Bone marrow (tissue), 2 donors: ENCODE results near the gene NR1D1.
A peak's percentile ranks its signal among the peaks of the same experiment; 100 is the strongest.

ENCODE experiments used
- DNase-seq, 2 donors: peaks; one replicate each; lab custom pipeline; 2025; lab: John Stamatoyannopoulos, UW

Gene NR1D1

DNA sequence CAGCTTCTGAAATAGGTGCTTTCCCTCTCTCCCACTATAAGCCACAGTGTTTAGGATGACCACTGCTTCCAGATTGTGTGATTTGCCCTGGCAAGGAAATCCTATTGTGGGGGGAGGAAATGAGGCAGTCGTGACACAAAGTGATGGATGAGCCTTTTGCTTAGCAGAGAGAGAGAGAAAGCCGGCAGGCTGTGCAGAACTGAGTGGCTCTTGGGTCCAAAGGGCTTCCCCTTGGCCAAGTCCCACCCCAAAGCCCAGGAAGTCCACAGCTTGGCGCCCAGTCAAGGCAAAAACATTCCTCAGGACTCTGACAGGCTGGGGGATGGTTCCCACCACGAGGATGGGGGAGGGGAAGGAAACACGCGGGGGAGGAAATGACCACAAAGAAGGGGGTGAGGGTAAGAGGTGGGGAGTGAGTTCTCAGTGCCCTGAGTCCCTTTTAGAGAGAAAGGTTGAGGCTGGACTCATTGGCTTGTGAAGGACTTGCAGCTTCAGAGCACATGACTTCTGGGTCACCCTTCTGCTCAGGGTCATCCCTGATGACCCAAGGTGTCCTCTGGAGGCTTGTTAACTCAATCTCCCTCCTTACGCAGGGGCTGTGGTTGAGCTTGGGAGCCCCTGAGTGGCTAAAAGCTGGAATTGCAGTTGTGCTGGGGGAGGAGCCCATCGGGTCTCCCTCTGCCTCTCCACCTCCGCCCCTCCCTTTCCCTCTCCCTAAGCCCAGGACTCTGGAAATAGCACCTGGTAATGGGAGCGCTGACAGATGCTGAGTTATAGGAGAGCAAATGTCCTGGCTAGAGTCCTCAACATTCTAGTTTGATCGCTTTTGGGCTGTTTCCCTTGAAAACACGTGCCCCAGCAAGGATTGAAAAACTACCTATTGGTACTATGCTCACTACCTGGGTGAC, 11.1 kb upstream of the NR1D1 start:
- peak; percentile 42 to 72 for DNase-seq

GRCh38 chr17:40110026-40110845, 9.8 kb upstream of the NR1D1 start:
- no peak for DNase-seq

DNA sequence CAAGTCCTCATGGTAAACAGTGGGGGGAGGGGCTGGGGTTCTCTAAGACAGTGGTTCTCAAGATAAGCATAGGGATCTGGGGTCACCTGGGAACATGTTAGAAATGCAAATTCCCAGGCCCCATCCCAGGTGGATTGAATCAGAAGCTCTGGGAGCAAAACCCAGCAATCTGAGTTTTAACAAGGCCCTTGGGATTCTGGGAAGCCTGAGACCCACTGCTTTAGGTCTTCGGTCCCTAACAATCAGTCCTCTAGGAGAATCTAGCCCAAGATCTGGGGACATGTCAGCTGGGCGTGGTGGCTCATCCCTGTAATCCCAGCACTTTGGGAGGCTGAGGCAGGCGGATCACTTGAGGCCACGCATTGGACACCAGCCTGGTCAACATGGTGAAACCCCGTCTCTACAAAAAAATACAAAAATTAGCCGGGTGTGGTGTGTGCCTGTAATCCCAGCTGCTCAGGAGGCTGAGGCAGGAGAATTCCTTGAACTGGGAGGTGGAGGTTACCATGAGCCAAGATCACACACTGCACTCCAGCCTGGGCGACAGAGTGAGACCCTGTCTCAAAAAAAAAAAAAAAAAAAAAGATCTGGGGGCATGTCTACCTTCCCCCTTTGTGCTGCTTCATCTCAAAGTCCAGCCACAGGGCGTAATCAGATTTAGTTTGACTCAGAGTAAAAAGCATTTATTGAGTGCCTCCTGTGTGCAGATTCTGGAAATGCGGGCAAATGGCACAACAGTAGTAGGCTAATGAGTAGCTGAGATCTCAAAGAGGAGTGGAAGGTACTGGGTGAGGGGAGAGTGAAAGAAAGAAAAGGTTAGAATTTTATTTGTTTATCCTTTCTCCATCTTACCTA, 8.8 kb upstream of the NR1D1 start:
- no peak for DNase-seq

- DNase-seq: peak in 1 of 2 donors; percentile 38
Observed at GRCh38 chr17:40107522-40108174, 7.3 kb upstream of the NR1D1 start.

DNA sequence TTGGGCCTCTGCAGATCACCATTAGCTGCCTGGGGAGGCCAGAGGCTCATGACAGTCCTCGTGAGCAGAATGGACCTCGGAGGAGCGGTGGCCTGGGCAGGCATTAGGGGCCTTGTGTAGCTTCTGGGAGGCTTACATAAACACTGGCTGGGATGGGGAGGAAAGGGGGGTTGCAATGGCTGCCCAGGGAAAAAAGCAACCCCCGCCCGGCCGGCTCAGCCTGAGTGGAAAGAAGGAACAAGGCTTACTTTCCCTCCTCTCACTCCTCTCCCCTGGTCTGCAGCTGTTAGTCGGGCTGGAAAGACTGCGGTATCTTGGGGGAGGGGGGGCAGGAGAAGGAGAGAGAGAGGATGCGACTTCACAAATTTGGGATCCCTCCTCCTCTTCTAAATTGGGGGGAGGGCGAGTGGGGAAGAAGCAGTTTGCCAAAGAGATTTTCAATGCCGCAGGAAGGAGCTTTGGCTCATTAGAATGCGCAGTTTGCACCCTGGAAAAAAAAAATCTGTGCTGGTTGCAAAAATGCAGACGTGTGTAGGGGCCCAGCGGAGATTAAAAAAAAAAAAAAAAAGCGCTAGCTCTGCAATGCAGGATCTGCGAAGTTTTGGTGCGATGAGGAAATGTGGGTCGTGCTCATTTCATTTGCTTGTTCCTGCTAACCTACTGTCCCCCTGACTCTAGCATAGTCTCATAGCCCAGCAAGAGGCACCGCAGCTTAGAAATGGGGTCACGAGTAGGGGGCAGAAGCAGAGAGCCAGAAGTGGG, 6.6 kb upstream of the NR1D1 start:
- no peak for DNase-seq

DNA sequence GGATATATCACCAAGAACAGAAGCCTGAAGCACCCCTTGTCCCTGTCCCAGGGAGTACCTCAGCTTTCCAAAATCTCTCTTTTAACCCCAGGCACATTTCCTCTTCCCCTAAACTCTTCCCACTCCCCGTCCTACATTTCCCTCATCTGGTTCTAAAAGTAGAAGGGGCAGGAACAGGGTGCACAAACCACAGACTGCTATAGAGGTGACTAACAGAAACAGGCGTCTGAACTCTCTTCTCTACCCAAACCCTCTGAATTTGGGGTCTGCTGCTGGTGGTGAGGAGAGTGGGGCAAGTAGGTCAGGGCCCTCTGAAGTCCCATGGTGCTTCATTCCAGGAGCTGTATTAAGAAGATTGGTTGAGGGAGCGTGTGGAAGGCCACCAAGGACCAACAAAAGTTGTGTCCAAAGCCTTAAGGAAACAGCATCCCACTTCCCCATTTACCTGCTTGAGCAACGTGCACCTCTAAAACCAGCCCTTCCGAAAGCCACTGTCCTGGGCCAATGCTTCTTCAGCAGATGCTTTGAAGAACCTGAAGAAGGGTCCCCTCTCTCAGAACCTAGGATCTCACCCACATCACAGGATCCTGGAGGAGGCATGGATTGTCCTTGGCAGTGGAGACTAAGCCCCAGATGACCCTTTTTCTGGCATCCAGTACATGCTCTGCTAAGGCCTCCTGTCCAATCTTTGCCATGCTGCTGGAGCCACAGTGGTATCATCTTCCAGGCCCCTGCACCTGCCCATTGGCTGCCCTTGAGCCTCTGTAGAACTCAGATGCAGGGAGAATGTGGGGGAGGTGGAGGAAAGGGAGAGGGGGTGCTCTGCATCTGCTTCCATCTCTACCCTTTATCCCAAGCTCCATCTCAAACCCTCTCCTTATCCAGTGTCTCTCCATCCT, 5.7 kb upstream of the NR1D1 start:
- DNase-seq: no peak

DNA sequence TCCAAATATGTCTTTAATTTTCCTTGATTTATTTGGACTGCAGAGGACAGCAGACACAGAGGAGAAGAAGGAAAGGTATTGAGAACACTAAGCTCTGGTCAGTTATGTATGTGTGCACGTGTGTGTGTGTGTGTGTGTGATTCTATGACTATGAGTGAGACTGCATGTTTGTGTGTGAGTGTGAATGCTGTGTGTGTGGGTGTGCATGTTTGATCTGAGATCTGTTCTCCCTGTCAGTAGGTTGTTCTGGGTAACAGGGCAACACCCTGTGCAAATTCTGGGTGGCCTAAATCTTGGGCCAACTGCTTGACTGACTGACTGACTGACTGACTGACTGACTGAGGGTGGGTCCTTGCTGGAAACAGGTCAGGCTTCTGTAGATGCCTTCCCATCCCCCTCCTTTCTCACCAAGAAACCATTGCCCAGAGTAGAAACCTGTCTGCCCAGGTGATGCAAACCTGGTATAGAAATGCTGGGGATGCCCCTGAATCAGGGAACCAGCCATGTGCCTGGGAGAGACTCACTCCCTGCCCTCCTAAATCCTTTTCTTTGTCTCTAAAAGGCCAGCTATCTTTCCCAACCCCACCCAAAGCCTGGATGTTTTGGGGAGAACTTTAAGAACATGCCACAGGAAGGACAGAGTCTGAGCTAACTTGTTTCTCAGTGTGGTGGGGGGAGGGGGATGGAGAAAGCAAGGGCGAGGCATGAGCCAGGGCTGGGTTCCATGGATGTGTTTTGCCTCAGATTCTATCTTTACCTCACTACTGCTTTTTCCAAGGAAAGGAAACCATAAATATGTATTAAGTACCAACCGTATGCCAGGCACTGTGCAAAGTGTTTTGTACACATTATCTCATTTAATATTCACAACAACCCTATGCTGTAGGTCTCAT, 4.5 kb upstream of the NR1D1 start:
- DNase-seq: no peak

DNA sequence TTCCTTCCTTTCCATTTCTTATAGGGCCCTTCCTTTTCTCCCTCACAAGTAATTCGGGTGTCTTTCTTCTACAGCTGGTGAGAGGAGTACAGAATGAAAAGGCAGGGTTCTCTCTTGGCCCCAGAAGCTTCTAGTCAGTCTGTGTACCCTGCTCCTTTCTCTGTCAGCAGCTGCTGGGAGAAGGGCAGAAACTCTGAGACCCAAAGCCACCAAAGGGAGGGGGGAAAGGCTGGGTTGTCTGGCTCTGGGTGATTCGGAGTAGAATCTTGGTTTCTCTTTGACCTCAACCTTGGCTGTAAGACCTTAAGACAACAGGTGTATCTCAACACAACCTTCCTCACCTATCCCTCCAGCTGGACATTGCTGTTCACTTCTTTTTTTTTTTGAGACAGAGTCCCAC, 3.3 kb upstream of the NR1D1 start:
- peak in 1 of 2 donors; percentile 11 for DNase-seq

GRCh38 chr17:40103071-40103661, 2.8 kb upstream of the NR1D1 start:
- no peak for DNase-seq

DNA sequence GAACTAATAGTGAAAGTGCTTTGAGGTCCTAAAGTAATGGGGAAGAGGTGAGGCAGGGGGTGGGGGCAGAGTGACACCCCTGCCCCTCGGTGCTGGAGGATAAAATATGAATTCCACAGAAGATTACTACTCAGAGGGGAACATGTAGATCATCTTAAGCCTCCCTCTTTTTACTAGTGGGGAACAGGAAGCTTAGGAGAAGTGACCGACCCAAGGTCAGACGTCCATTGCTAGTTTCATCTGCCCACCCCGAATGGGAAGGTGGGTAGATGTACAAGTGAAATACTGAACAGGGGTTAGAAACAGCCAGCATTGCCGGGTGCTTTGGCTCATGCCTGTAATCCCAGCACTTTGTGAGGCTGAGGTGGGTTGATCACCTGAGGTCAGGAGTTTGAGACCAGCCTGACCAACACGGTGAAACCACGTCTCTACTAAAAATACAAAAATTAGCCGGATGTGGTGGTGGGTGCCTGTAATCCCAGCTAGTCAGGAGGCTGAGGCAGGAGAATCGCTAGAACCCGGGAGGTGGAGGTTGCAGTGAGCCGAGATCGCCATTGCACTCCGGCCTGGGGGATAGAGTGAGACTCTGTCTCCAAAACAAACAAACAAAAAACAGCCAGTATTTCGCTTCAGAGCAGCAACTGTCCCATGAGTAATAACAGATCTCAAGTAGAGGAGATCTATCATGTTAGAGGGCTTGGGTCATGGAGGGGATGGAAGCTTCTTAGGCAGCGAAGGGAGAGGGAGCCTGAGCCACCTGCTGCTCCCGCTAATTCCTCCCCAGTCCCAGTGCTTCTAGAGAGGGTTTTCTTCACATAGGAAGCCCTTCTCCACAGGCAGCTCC, 1.2 kb upstream of the NR1D1 start:
- DNase-seq: no peak

GRCh38 chr17:40100669-40101366, 429 bp upstream of the NR1D1 start:
- DNase-seq: peak; percentile 59 to 60

GRCh38 chr17:40099619-40100418, 570 bp downstream of the NR1D1 start:
- peak in 1 of 2 donors; percentile 11 for DNase-seq

GRCh38 chr17:40098846-40099618, 1.4 kb downstream of the NR1D1 start:
- DNase-seq: peak; percentile 84 to 94

DNA sequence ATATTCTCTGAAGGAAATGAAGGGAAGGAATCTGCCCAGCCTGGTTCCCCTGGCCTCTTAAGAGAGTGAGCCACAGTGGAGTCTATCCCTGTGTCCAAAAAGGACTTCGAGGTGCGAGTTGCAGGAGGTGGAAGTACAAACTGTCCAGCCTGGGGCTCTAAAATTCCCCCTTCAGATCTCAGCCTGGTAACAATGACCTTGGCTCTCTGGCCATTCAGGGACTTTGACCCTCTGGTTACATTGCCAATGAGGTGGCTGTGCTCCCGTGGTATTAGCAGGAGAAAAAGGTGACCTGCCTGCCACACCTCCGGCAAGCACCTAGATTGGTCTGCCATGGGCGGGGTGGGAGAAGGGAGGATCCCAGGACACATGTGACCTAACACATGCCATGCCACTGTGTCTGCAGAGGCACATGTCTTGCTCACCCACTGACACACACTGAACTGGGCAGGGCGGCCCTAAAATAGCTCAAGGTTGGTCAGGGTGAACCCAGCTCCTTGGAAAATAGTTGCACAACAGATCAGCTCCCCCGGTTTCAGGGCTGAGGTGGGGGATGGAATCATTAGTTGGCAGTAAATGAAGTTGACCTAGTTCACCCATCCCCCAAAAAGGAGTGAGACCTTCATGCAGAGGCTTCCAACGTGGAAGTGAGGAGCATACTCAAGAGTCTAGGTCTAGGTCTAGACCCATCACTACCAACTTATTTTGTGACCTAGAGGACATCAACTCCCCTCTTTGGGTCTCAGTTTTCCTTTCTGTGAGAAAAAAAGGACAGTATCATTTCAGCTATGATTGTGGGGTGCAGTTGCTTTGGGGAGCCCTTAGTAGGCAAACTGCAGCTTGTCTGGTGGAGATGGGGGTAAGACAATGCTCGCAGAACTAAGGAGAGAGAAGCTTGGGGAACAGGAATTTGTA, 2.2 kb downstream of the NR1D1 start:
- no peak for DNase-seq
